HT-29 (cell line): ENCODE data around the gene PAXX. TPM values are rescaled to one million over a fixed set of nuclear protein-coding genes. Genes with fewer than 3 reads are reported as not detected.
"Not testable (repeated sequence)": the region's sequence is repeated elsewhere in the genome, so short reads cannot be mapped to it uniquely, and the experiment has no call there.

ENCODE experiments used
- DNase-seq: peaks from one replicate; pipeline ENCODE4 v3.0.0-alpha.2; 2015; ENCODE audit warnings: low spot score
- total RNA-seq: library from RNA; depleted of rRNA; stranded (reverse); fragments of >200 nt; shearing (Covaris generic); gene quantifications from 2 replicates; pipeline ENCODE4 v1.2.3, GENCODE V29; 2014

The PAXX gene
- total RNA-seq, 1 experiment from 2014 or later: 169 TPM

GRCh38 chr9:137030538-137031527 is 38.6 kb downstream of the PAXX start:
- DNase-seq: no peak

GRCh38 chr9:137031904-137032640 is 39.9 kb downstream of the PAXX start, which contains the start of gene FUT7:
Gene FUT7 (minus strand): TSS chr9:137032088. CDS start chr9:137031991, 97 bp downstream.
- no peak for DNase-seq

- DNase-seq: no peak
Observed at GRCh38 chr9:137032858-137033257, 40.6 kb downstream of the PAXX start.

- not testable (repeated sequence) for DNase-seq
Observed at GRCh38 chr9:137033481-137033880, 41.3 kb downstream of the PAXX start.

GRCh38 chr9:137034039-137034708 is 42.0 kb downstream of the PAXX start:
- peak; percentile 43 for DNase-seq

GRCh38 chr9:137034709-137035506 is 42.7 kb downstream of the PAXX start:
- peak; percentile 91 for DNase-seq

- DNase-seq: no peak
Observed at GRCh38 chr9:137035507-137035834, 43.2 kb downstream of the PAXX start.

GRCh38 chr9:137035937-137036336 is 43.7 kb downstream of the PAXX start:
- no peak for DNase-seq

- DNase-seq: no peak
Observed at GRCh38 chr9:137037035-137037434, 44.8 kb downstream of the PAXX start.

- DNase-seq: no peak
Observed at GRCh38 chr9:137037483-137037882, 45.3 kb downstream of the PAXX start.

- no peak for DNase-seq
Observed at GRCh38 chr9:137038916-137039315, 46.7 kb downstream of the PAXX start.

GRCh38 chr9:137039611-137040366 is 47.6 kb downstream of the PAXX start:
- DNase-seq: no peak

- no peak for DNase-seq
Observed at GRCh38 chr9:137040568-137040967, 48.3 kb downstream of the PAXX start.

- no peak for DNase-seq
Observed at GRCh38 chr9:137041124-137041523, 48.9 kb downstream of the PAXX start.

- no peak for DNase-seq
Observed at GRCh38 chr9:137042751-137043727, 50.8 kb downstream of the PAXX start.
